Posterior vena cava (tissue), 2 donors: ENCODE data around the gene SERPINA4. TPM values are rescaled to one million over a fixed set of nuclear protein-coding genes. Genes with fewer than 3 reads are reported as not detected.

ENCODE experiments used
- DNase-seq: peaks from one replicate; pipeline ENCODE4 v3.0.0-alpha.2; 2020; ENCODE audit warnings: low spot score
- intact Hi-C, 2 donors: fragments of 100-400 bp; cut with DNase I; formaldehyde crosslinking; loops; one replicate each; pipeline versions ENCODE4 v1.14.1 to v1.14.2; 2022 to 2023
- total RNA-seq, 2 donors: library from RNA; stranded (reverse); fragmentation: NEBNext Ultra II Directional; extraction: Animal tissue kit (Norgen Biotek cat#: 25700); gene quantifications; one replicate each; pipeline ENCODE4 v1.2.1, GENCODE V29; 2021
- donor health status: DM: yes; HTN: yes; CAD: no.
- donor health status: DM: yes; HTN: yes; CAD: no.

Gene SERPINA4
- total RNA-seq, 2 donors from 2014 or later: not detected

DNA sequence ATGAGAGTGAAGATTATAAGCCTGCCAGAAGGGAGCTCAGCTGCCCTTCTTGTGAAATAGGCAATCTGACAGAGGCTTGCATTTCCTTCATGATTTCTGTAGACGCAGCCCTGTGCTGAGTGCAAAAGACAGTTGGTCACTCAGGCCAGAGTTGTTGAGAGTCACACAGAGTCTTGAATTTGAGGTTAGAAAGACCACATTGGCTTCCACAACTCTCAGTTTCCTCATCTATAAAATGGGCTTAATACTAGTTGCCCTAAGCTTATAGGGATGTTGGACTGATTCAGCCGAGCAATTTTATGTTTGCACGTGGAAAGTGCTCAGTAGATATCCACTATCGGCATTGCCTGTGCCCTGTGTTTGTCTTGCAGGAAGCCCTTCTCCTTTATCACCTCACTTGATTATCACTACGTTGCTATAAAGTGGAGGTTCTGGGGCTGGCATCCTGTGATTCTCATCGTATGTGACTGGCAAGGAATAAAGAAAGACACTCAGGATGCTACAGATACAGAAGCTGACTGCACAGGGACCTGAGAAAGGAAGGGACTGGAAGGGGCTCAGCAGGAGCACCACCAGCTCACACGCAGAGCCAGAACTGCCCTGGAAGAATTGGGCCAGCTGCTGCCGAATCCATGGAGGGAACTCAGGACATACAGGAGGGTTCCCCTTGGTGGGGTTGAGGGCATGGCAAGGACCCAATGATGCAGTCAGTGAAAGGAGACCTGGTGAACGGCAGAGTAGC is 19.8 kb upstream of the SERPINA4 start:
- DNase-seq: no peak
- intact Hi-C loops: loop anchor here in 1 of 2 donors (5.0 kb wide), 1 partner anchor 1871 kb away; no protein-coding TSS in a partner anchor

DNA sequence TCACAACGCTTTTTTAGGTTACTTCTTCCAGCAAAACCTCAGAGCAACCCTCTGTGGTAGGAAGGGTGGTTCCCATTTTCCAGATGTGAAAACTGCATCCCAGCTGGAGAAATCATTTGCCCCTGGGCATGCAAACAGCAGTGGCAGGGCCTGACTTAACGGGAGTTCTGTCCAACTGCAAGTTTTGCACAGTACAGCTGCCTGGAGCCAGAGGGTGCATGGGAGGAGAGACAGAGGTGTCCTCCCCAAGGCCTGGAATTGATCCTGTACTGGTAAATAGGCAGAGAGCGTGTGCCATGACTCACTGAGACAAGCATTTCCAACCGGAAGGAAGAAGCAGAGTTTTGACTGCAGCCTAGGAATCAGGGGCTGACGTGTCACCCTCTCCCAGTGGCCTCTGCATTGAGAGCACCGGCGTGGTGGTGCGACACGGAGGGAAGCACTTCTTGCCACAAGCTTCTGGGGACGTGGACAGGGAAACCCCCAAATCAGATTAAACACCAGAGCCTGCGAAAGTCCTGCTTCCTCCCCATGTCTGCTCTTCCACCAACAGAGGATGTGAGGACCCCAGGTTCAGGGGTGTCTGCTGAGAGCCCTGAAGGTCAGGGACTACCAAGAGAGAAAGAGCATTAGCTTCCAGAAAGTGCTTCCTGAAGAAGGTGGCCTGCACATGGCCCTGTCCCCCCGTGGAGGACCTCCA is 19.0 kb upstream of the SERPINA4 start:
- intact Hi-C loops: loop anchor here in 1 of 2 donors (5.0 kb wide), 1 partner anchor 1870 kb away; no protein-coding TSS in a partner anchor
- no peak for DNase-seq

DNA sequence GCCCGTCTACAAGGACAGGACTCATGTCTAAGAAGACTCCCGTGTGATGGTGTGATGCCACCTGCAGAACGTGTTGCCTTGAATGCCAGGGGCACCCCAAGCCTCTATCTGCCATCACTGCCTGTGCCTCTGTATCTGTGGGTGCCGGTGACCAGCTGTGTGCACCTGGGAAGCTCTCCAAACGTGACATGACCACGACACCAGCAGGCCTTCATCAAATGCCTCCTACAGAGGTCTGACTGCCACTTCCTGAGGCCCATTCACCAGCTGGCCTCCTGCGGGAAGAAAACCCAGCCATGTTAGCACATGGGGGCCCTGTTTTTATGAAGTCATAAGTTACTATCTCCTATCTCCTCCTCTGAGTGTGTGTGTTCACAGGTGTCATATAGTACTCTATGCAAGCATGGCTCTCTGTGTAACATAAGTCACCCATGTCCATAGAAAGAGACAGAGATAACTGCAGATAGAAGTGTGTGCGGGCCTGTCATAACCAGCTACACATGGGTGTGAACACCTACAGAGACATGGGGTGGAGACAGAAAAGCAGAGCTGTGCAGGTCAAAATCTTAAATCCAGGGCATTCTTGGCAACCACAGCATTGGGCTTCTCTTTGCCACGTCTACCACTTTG is 18.3 kb upstream of the SERPINA4 start:
- no peak for DNase-seq

DNA sequence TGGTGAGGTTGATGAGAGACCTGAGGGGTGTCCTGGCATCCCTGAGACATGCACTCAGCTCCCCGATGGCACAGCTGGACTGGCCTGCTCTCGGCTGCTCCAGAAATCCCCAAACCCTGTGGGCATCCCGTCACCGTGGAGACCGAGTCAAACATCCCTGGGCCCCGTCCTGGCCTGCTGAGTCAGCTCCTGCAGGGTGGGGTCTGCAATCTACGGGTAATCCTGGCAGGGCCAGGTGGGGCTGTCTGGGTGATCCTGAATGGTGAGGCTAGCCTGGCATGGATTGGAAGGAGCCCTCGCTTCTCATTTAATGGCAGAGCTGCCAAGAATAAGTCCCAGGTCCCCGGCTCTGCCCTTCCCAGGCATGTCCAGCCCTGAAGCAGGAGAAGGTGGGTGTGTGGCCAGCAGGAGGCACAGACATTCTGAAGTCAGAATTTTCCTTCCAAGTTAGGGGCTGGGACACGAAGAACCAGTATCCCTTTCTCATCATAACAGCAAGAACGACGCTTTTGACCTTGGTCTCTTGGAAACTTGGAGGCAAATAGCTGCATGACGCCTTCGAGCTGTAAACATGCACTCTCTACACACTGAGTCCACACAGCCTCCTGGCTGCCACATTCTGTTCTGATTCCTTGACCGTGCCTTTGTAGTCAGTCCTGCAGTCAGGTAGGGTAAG is 17.7 kb upstream of the SERPINA4 start:
- intact Hi-C loops: loop anchor here in 1 of 2 donors (5.0 kb wide), 1 partner anchor 1869 kb away; no protein-coding TSS in a partner anchor
- no peak for DNase-seq

More for the DNA sequence above, 18.3 kb upstream of the SERPINA4 start:
- intact Hi-C loops: loop anchor here in 1 of 2 donors (5.0 kb wide), 1 partner anchor 1869 kb away; no protein-coding TSS in a partner anchor

DNA sequence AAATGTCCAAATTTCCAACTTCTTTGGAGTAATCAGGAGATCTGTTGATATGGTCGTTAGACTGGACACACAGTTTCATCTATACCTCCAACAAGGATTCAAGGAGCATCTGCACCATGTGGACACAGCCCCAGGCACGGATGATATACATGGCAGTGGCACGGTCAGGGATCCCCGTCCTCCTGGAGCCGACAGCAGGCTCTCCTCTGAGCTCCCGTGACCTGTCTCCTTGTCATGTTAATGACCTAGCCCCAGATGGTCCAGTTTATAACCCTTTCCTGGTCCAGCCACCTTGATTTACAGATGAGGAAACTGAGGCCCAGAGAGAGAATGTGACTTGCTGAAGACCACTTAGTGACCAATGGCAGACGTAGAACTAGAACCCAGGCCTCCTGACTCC is 16.5 kb upstream of the SERPINA4 start:
- intact Hi-C loops: loop anchor here in 1 of 2 donors (5.0 kb wide), 1 partner anchor 1868 kb away; no protein-coding TSS in a partner anchor
- DNase-seq: no peak

DNA sequence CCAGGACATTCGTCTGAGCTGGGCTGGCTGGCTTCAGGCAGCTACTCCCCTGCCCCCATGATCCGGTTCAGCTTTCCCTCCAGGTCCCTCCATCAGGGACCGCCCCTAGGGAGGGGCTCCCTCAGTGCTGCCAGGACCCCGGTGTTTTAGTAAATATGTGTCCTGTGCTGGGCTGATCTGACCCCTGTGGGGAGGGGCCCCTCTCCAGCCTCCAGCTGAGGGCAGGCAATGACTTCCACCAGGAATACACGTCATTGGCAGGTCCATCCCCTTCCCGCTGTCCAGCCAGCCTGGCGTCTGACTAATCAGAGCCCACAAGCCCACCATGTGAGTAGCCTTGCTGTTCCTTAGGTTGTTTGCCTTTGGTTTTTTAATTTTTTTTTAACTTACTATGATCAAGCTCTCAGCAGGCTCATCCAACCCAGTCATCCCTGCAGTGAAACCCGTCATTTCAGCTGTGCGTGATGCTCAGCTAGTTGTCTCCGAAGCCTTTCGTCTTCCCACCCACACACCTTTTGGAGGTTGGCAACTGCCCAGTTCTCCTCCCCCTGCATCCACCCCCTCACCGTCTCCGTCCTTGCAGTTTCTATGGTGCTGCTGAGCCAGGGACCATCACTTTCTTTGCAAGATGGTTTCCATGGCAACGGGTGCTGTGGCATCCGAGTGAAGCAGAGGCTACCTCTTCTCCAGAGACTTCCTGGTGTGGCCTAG is 16.0 kb upstream of the SERPINA4 start:
- DNase-seq: no peak
- intact Hi-C loops: no loop called here

DNA sequence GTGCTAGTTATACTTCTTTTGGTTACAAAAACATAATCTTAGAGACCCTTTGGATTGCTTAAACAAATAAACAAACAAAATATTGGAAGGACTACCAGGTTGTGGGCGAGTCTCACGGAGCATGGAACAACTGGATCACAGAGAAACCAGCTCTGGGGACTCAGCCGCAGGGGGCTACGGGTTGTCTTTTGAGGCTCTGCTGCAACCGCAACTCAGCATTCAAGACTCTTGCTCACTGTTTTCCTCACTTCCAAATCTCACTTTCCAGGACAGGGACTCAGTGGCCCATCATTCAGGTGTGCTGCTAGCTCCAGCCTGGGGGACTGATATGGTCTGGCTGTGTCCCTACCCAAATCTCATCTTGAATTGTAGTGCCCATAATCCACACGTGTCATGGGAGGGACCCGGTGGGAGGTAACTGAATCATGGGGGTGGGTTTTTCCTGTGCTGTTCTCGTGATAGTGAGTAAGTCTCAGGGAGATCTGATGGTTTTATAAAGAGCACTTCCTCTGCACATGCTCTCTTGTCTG is 14.0 kb upstream of the SERPINA4 start:
- intact Hi-C loops: no loop called here
- no peak for DNase-seq

DNA sequence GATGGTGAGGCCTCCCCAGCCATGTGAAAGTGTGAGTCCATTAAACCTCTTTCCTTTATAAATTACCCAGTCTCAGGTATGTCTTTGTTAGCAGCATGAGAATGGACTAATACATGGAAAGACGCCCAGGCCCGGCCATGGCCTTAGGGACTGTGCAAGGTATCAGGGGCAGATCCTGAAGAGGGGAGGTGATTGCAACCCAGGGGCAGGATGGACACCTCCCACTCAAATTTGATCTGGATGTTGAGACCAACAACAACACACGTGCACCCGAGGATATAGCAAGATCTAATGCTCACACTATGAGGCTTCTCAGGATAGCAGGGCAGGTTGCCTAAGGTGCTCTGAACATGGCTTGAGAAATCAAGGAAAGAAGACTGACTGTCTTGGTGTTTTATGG is 13.5 kb upstream of the SERPINA4 start:
- intact Hi-C loops: no loop called here
- DNase-seq: no peak

DNA sequence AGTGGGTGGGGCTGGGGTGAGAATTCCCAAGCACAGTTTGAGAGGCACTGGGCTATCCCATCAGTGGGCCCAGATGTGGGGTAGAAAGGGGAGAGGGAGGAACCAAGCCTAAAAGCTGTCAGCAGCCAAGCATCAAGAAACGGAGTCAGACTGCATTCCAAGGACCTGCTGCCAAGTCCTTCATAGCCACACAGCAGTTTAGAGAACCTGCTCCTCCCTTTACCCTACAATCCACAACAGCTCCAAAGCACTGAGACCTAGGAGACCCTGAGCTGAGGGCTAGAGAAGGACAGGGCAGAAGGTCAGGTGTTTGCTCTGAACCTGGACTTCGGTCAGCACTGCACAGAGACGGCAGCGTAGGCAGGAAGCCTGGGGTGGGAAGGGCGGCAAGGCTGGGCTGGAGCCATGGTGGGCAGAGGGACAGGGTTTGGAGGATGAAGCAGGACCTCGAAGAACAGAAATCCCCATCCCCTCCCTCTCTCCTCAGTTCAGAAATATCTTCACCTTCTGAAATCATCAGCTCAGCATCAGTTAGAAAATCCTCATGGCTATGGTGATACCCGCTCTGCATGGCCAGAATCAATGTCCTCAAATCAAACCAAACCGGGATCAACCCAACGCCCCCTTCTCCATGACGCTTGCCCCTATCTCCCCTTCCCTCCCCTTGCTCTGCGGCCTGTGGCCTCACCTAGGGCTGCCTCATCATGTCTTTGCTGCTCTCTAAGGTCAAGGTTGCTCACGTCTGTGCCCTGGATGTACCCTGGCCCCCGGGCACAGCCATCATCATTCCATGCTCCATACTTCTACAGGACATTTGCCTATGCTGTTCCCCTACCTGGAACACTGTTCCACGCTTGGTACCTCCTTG is 12.9 kb upstream of the SERPINA4 start:
- no peak for DNase-seq
- intact Hi-C loops: no loop called here

DNA sequence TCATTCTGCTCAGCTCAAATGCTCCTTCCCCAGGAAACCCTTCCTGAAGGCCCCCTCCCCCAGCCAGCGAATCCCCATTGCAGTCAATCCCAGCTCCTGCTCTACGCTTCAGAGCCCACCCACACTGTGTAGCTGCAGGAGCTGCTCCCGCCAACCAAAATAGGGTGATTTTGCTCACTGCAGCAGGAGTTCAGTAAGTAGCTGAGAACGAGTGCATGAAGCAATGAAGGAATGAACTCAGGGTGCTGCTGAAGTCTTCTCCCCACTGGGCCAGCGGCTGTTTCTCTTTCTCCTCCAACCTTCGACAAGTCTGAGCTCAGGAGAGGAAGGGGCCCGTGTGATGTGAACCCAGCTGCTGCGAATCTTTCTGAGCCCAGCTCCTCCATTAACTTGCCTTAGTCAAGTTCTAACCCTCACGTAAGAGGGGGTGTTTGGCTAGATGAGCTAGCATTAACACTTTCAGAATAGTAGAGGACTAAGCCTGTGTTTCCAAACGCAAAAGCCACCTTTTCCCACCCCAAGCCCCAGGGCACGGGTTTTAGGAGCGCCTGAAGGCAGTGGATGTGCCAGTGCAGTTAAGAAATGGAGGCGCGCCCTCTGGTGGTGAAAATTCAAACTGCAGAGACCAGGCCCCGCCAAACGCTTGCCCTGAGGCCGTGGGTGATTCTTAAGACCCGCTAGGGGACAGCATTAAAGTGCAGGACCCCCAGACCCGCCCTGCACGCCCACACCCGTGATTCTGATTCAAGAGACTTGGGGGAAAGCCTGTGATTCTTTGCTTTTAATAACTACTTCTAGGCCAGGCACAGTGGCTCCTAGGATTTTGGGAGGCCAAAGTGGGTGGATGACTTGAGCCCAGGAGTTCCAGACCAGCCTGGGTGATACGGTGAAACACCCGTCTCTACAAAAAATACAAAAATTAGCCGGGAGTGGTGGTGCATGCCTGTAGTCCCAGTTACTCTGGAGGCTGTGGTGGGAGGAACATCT is 11.9 kb upstream of the SERPINA4 start:
- DNase-seq: peak; percentile 91
- intact Hi-C loops: no loop called here

DNA sequence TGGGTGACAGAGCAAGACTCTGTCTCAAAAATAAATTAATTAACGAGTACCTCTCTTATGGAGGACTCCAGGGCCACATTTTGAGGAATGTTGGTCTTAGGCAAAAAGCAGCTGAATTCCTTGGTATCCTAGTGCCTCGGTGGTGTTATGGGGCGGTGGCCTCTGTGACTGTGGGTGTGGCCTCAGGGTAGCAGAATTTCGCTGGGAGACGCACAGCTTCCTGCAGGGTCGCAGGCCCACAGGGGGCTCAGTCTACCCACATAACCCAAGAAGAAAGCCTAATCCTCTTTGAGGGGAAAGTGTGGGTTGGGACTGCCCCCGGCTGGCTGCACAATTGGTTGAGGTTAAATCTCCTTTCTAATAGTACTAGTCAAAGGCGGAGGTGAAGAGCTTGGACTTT is 11.2 kb upstream of the SERPINA4 start:
- intact Hi-C loops: no loop called here
- DNase-seq: no peak

DNA sequence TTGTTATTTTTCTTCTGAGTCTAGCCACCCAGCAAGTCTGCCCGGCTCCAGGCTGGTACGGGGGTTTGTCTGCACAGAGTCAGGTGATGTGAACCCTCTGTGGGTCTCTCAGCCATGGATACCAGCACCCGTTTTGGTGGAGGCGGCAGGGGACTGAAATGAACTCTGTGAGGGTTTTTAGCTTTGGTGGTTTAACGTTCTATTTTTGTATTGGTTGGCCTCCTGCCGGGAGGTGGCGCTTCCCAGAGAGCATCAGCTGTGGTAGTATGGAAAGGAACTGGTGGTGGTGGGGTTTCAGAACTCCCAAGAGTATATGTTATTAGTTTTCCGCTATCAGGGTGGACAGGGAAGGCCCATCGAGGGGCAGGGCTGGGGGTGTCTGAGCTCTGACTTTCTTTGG is 5.3 kb upstream of the SERPINA4 start:
- intact Hi-C loops: no loop called here
- DNase-seq: no peak

DNA sequence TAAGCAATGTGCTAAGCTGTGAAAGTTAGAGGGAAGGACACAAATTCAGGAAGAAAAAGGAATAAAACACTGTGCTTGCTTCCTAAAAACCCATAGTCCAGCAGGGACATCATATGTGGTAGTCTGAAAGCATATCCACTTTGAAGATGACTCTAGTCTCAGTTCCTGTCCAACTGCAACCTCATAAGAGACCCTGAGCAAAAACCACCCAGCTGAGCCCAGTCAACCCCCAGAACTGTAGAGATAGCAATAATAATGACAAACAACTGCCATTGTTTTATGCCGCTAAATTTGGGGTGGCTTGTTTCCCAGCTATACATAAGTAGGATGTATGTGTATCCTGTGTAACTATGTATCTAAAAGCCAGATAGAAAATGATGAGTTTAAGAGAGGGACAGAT is 3.9 kb upstream of the SERPINA4 start:
- intact Hi-C loops: no loop called here
- DNase-seq: no peak

DNA sequence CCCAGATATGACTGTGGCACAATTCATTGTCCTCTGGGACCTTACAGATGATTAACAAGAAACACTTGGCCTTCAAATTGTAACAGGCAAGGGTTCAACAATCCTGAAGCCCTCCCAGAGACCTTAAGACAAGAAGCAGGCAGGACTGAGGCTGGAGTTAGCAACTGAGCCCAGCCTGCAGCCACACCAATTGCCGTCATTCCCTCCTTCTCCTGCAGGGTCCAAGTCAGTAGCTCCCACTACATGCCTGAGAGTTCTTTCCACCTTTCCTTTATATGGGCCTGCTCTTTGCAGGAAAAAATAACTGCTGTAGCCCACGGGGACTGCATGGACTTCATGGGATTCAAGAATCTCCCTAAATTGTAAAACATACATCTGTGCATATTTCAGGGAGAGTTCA is 2.4 kb upstream of the SERPINA4 start:
- intact Hi-C loops: no loop called here
- no peak for DNase-seq

DNA sequence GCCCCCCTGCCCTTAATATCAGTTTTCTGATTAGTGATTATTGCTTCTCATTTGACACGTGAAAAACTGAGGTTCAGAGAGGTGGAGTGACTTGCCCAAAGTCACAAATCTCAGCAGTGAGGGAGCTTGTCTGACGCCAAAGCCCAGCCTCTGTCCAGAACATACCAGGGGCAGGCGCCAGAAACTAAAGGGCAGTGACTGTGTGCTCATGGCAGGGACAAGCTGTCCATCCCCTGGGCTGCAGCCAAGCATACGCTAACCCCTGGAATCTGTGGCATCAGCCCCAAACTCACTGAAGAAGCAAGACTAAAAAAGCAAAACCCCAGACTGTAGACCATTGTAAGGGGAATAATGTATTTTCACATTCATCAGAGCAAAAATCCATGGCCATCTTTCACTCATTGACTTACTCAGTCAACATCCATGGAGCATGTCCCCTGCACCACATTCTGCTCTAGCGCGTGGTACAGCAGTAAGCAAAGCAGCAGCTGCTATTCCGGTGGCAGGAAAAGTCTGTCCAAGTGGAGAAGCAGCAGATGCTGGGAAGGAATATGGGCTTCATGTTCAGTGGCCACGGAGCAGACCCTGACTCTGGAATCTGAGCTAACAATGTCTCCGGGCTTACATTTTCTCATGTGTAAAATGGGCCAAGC is 1.5 kb upstream of the SERPINA4 start:
- intact Hi-C loops: no loop called here
- DNase-seq: peak; percentile 93

DNA sequence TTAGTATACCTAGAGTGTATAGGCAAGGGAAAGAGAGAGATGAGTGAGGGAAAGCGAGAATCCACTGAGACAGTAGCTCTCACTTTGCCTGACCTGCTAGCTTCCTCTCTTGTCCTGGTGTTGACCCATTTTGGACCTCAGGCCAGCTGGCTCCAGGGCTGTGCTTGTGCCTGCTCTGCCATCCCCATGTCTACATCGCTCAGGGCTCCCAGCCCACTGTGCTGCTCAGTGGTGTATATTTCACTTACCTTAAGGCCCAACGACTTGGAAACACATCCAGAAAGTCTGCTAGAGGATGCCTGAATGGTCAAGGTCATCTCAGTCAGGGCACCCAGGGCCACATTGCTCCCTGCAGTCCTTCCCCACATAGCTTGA is 964 bp upstream of the SERPINA4 start:
- DNase-seq: peak; percentile 70
- intact Hi-C loops: no loop called here
